ENCODE measurements around the gene KLHL7. TPM values are rescaled to one million over a fixed set of nuclear protein-coding genes. Genes with fewer than 3 reads are reported as not detected.

Gene KLHL7
- polyA plus RNA-seq, 1 donor (not counting 4 experiments of a cell fraction or from before 2014, with no cell fraction given): 43.1 TPM

DNA sequence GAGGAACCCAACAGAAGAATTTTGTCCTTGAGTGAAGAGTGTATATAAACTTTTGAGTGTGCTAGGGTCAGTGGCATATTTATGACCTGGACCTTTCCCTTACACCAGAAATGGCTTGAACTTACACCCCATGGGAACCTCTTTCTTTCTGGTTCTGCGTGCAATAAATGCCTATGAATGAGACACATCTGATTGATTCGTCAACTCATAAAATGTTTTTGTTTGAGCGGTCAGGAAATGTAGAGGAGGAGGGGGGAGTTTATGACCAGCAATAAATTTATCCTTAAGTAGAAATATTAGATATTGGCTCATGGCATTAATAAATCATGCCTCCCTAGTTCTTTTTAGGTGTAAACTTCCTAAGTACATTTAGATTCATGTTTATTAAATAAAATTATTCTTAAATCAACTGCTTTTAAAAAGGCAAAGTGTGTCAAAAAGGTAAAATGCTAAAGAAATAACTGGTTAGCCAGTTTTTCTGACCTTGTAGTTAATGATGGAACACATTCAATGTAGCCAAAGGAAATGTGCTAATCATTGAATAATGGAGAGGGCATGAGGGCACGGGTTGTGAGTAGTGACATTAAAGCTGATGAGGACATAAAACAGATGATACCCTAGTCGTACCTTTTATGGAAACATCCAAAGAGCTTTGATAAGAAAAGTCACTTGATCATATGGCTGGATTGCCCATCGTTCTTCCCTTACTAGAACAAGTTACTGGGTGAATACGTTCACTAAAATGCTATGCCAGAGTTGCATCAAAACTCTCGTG is 62.7 kb downstream of the KLHL7 start:
- H3K79me2 ChIP-seq (ENCODE audit: control insufficient read depth, insufficient read depth, low read length): no peaks in the 10 kb centered on the region
- H4K20me1 ChIP-seq (ENCODE audit: control insufficient read depth, extremely low read depth, insufficient read depth, low read length): no peaks in the 10 kb centered on the region
- H3K9me3 ChIP-seq (ENCODE audit: control insufficient read depth, low read depth, low read length): no peaks in the 10 kb centered on the region
- H3K4me2 ChIP-seq (ENCODE audit: control insufficient read depth, extremely low read depth, insufficient read depth, low read depth, low read length): no peak overlapping the region
- H2AFZ ChIP-seq (ENCODE audit: control insufficient read depth, low read length): no peak overlapping the region
- no peak overlapping the region for H3K27ac ChIP-seq (ENCODE audit: control insufficient read depth, insufficient read depth, low read length)
- peaks cover 0 to 1% of the 10 kb centered on the region in 2 experiments for H3K36me3 ChIP-seq (ENCODE audit: control insufficient read depth in 2 of 2, extremely low read depth in 1 of 2, insufficient read depth in 2 of 2, low read length in 2 of 2)
- FAIRE-seq: no peak
- H3K4me3 ChIP-seq (ENCODE audit: control insufficient read depth in 2 of 3, extremely low read depth in 1 of 3, insufficient read depth in 2 of 3, low read depth in 1 of 3, low read length in 3 of 3): no peak overlapping the region
- no peak for TF ChIP-seq EZH2 (IDR thresholded peaks at IDR 0.05; ENCODE audit: low read length)
- TF ChIP-seq, protein P1, sequence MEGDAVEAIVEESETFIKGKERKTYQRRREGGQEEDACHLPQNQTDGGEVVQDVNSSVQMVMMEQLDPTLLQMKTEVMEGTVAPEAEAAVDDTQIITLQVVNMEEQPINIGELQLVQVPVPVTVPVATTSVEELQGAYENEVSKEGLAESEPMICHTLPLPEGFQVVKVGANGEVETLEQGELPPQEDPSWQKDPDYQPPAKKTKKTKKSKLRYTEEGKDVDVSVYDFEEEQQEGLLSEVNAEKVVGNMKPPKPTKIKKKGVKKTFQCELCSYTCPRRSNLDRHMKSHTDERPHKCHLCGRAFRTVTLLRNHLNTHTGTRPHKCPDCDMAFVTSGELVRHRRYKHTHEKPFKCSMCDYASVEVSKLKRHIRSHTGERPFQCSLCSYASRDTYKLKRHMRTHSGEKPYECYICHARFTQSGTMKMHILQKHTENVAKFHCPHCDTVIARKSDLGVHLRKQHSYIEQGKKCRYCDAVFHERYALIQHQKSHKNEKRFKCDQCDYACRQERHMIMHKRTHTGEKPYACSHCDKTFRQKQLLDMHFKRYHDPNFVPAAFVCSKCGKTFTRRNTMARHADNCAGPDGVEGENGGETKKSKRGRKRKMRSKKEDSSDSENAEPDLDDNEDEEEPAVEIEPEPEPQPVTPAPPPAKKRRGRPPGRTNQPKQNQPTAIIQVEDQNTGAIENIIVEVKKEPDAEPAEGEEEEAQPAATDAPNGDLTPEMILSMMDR (optimal IDR thresholded peaks at IDR 0.05 in 1 of 3, IDR thresholded peaks at IDR 0.05 in 1 of 3, conservative IDR thresholded peaks at IDR 0.05 in 1 of 3; ENCODE audit: extremely low read depth in 1 of 3, insufficient read depth in 2 of 3, low read length in 3 of 3): no peak
- no peak for DNase-seq (ENCODE audit: low read depth, low spot score)
- no peaks in the 10 kb centered on the region for H3K4me1 ChIP-seq (ENCODE audit: control insufficient read depth, extremely low read depth, insufficient read depth, low read length)
- no peaks in the 10 kb centered on the region for H3K27me3 ChIP-seq (ENCODE audit: control insufficient read depth, extremely low read depth, insufficient read depth, low read length)
- H3K9me1 ChIP-seq (ENCODE audit: control insufficient read depth, extremely low read depth, insufficient read depth, low read length): no peaks in the 10 kb centered on the region
- H3K9ac ChIP-seq (ENCODE audit: control insufficient read depth, extremely low read depth, insufficient read depth, low read length): no peak overlapping the region
- dilution Hi-C loops (cut with MboI; ENCODE audit: extremely low pct_ligation_motif_present, low sequenced_read_pairs): no loop called here

DNA sequence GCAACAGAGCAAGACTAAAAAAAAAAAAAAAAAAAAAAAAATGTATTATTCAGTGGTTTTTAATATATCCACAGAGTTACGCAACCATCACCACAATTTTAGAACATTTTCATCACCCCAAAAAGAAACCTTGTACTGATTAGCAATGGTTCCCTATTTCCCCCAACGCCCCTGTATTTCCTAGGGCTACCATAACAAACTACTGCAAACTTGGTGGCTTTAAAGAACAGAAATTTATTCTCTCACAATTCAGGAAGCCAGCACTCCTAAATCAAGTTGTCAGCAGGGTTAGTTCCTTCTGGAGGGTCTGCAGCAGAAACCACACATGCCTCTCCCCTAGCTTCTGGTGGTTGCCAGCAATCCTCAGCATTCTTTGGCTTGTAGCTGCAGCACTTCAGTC is 70.4 kb downstream of the KLHL7 start:
- Histone ChIP-seq H3K36me3 (ENCODE audit: control insufficient read depth in 2 of 2, extremely low read depth in 1 of 2, insufficient read depth in 2 of 2, low read length in 2 of 2) (peaks cover 0 to 1% of the 10 kb centered on the region in 2 experiments), H3K9ac (ENCODE audit: control insufficient read depth, extremely low read depth, insufficient read depth, low read length) (no peak overlapping the region), H3K9me3 (ENCODE audit: control insufficient read depth, low read depth, low read length) (no peaks in the 10 kb centered on the region), H3K4me1 (ENCODE audit: control insufficient read depth, extremely low read depth, insufficient read depth, low read length) (peaks cover 4% of the 10 kb centered on the region), H3K4me3 (ENCODE audit: control insufficient read depth in 2 of 3, extremely low read depth in 1 of 3, insufficient read depth in 2 of 3, low read depth in 1 of 3, low read length in 3 of 3) (no peak overlapping the region), H3K4me2 (ENCODE audit: control insufficient read depth, extremely low read depth, insufficient read depth, low read depth, low read length) (no peak overlapping the region), H2AFZ (ENCODE audit: control insufficient read depth, low read length) (no peak overlapping the region), H3K27me3 (ENCODE audit: control insufficient read depth, extremely low read depth, insufficient read depth, low read length) (no peaks in the 10 kb centered on the region), H3K27ac (ENCODE audit: control insufficient read depth, insufficient read depth, low read length) (no peak overlapping the region), H3K9me1 (ENCODE audit: control insufficient read depth, extremely low read depth, insufficient read depth, low read length) (no peaks in the 10 kb centered on the region), H4K20me1 (ENCODE audit: control insufficient read depth, extremely low read depth, insufficient read depth, low read length) (no peaks in the 10 kb centered on the region), H3K79me2 (ENCODE audit: control insufficient read depth, insufficient read depth, low read length) (no peaks in the 10 kb centered on the region)
- DNase-seq (ENCODE audit: low read depth, low spot score) (no peak), FAIRE-seq (no peak)
- TF ChIP-seq, protein P1 (optimal IDR thresholded peaks at IDR 0.05 in 1 of 3, IDR thresholded peaks at IDR 0.05 in 1 of 3, conservative IDR thresholded peaks at IDR 0.05 in 1 of 3; ENCODE audit: extremely low read depth in 1 of 3, insufficient read depth in 2 of 3, low read length in 3 of 3): no peak
- no peak for TF ChIP-seq EZH2 (IDR thresholded peaks at IDR 0.05; ENCODE audit: low read length)
- dilution Hi-C loops (cut with MboI; ENCODE audit: extremely low pct_ligation_motif_present, low sequenced_read_pairs): no loop called here
